ENCODE results near the gene FCHSD2.

- TF ChIP-seq POLR2AphosphoS5 (IDR thresholded peaks at IDR 0.05; ENCODE audit: low read depth, low read length) = peak; percentile 55
- peak; percentile 35; the same call in 1 of the 2 replicates for TF ChIP-seq TAF1 (IDR thresholded peaks at IDR 0.05; ENCODE audit: borderline replicate concordance, low read depth, low read length)
- TF ChIP-seq POLR2A (IDR thresholded peaks at IDR 0.05; ENCODE audit: low read depth, low read length) = peak; percentile 73; the same call in 1 of the 2 replicates
Observed at GRCh38 chr11:72793425-72794367, 348.4 kb downstream of the FCHSD2 start, which contains the start of gene STARD10.

All from GM12892 (cell line).